OCI-LY1 (cell line): ENCODE data around the gene FAM111A.

Experiments used
- CTCF ChIP-seq: fragments of 200-600 bp; sonication (generic), shearing (Covaris generic); IDR thresholded peaks from 2 replicates; pipeline ENCODE4 v1.5.1; 2017; ENCODE audit warnings: mild to moderate bottlenecking, antibody characterized with exemption, low read length, moderate library complexity, mixed read lengths
- EZH2 ChIP-seq: fragments of 200-600 bp; sonication (generic), shearing (Covaris generic); IDR thresholded peaks from 2 replicates; pipeline ENCODE4 v1.8.0; 2017; ENCODE audit warnings: borderline replicate concordance, mixed run types, mild to moderate bottlenecking, antibody characterized with exemption, low read length, moderate library complexity, mixed read lengths

GRCh38 chr11:59141191-59141590, 1.5 kb upstream of the FAM111A start:
- TF ChIP-seq CTCF (no peak), EZH2 (no peak)
